PC-9 (cell line): ENCODE data around the gene RAD18.

Source experiments
- EZH2 ChIP-seq: fragments of 200-600 bp; sonication (generic); IDR thresholded peaks from 2 replicates; pipeline ENCODE4 v1.8.0; 2017; ENCODE audit warnings: antibody characterized with exemption, low read depth
- TF ChIP-seq, protein P1 (sequence below): fragments of 200-600 bp; sonication (generic); conservative IDR thresholded peaks from 2 replicates; pipeline ENCODE4 v1.6.1; 2017; ENCODE audit warnings: mixed run types, antibody characterized with exemption, mild to moderate bottlenecking, moderate library complexity

DNA sequence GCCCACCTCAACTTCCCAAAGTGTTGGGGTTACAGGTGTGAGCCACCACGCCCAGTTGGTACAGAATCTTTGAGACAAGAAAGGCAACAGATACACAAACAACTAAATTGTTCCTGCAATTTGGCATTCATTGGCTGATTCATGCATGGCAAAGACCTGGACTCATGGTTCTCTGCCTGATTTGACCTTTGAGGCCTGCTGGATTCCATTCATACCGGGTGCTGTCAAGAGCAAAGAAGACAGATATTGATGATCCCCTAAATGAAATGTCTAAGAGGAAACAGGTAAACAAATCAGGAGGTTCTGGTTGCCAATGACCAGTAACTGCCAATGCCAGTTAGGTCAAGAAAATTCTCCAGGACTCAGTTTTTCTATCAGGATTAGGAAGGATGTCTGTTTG is 43.9 kb upstream of the RAD18 start:
- no peak for TF ChIP-seq EZH2
- TF ChIP-seq, protein P1, sequence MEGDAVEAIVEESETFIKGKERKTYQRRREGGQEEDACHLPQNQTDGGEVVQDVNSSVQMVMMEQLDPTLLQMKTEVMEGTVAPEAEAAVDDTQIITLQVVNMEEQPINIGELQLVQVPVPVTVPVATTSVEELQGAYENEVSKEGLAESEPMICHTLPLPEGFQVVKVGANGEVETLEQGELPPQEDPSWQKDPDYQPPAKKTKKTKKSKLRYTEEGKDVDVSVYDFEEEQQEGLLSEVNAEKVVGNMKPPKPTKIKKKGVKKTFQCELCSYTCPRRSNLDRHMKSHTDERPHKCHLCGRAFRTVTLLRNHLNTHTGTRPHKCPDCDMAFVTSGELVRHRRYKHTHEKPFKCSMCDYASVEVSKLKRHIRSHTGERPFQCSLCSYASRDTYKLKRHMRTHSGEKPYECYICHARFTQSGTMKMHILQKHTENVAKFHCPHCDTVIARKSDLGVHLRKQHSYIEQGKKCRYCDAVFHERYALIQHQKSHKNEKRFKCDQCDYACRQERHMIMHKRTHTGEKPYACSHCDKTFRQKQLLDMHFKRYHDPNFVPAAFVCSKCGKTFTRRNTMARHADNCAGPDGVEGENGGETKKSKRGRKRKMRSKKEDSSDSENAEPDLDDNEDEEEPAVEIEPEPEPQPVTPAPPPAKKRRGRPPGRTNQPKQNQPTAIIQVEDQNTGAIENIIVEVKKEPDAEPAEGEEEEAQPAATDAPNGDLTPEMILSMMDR: no peak
